Activated CD8-positive, alpha-beta memory T cell treated with anti-CD3 and anti-CD28 coated beads, Interleukin-2, amount 50 U/mL, for 1 hour (primary cell): Measurements from ENCODE around the gene DNM3.
"Not testable (repeated sequence)": the region's sequence is repeated elsewhere in the genome, so short reads cannot be mapped to it uniquely, and the experiment has no call there.

Experiments used
- DNase-seq: peaks from one replicate; pipeline ENCODE4 v3.0.0-alpha.2; 2020; ENCODE audit errors: extremely low read depth

The DNM3 gene

DNA sequence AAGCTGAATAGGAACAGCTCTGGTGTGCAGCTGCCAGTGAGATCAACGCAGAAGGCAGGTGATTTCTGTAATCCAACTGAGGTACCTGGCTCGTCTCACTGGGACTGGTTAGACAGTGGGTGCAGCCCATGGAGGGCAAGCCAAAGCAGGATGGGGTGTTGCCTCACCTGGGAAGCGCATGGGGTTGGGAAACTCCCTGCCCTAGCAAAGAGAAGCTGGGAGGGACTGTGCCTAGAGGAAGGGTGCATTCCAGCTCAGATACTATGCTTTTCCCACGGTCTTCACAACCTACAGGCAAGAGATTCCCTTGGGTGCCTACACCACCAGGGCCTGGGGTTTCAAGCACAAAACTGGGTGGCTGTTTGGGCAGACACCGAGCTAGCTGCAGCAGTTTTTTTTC is 183.2 kb downstream of the DNM3 start:
- no peak for DNase-seq

DNA sequence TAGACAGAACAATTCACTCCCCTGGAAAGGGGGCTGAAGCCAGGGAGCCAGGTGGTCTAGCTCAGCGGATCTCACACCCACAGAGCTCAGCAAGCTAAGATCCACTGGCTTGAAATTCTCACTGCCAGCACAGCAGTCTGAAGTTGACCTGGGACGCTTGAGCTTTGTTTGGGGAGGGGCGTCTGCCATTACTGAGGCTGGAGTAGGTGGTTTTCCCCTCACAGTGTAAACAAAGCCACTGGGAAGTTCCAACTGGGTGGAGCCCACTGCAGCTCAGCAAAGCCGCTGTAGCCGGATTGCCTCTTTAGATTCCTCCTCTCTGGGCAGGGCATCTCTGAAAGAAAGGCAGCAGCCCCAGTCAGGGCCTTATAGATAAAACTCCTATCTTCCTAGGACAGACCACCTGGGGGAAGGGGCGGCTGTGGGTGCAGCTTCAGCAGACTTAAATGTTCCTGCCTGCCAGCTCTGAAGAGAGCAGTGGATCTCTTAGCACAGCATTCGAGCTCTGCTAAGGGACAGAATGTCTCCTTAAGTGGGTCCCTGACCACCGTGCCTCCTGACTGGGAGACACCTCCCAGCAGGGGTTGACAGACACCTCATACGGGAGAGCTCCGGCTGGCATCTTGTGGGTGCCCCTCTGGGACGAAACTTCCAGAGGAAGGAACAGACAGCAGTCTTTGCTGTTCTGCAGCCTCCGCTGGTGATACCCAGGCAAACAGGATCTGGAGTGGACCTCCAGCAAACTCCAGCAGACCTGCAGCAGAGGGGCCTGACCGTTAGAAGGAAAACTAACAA is 183.8 kb downstream of the DNM3 start:
- not testable (repeated sequence) for DNase-seq

DNA sequence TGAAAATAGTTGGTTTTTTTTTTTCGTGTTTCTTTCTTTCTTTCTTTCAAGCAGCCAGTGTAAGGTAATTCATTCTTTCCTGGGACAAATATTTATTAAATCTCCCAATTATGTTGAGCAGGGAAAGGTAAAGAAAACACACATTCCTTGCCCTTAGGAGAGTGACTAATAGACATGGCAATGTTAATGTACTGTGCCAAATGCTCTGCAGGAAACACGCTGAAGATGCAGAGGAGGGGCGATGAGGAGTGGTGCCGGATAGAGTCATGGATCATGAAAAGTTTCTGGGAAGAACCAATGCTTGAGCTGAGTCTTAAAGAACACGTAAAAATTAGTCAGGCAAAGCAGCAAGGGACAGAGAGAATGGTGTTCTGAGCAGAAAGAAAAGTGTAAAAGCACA is 199.2 kb downstream of the DNM3 start:
- DNase-seq = no peak

DNA sequence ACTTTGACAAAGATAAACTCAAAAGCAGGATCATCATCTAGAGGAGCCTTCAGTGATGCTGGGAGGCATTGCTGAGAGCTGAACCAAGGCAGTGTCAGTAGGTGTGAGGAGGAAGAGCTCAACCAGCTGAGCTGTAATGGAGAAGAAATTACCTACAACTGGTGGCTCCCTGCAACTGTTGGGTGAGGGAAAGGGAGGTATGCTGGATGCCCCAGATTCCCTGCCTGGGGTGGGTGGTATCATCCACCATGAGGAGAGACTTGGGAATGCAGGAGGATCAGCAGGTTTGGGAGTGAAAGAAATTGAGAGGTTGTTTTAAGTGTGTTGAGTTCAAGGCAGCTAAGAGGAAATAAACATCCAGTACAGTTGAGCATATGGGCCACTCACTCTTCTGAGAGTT is 199.8 kb downstream of the DNM3 start:
- DNase-seq = no peak

DNA sequence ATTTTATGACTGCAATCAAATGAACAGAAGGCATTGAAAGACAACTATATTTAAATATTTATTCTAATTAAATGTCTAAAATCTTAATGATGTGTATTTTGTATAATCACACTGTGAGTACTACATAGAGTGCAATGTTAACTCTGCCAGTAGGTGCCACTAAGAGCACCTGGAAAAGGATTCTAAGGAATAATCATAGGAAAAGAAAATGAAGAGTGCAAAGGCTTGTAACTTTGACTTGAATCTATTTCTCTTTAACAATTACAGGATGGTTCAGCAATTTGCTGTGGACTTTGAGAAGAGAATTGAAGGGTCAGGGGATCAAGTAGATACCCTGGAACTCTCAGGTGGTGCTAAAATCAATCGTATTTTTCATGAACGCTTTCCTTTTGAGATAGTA is 200.4 kb downstream of the DNM3 start:
- DNase-seq = no peak

GRCh38 chr1:172043900-172044299 is 202.6 kb downstream of the DNM3 start:
- no peak for DNase-seq

- DNase-seq = no peak
Observed at GRCh38 chr1:172051898-172052297, 210.6 kb downstream of the DNM3 start.

DNA sequence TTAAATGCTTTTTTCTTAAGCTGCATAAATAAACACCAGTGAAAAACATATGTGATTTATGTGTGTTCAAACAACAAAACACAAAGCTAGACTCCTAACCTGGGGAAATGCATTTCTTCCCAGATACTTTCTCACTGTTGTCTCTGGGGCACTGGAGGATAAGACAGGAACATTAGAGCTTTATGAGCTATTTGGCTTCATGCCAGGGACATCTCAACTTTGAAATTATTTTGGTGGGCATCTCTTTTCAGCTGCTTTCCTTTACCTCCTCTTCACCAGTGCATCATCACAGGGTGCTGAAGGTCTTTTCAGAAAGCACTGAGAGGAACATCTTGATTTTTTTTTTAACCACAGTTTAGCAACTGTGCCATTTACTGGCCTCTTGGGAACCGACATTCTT is 212.9 kb downstream of the DNM3 start:
- no peak for DNase-seq

GRCh38 chr1:172055816-172056419 is 214.6 kb downstream of the DNM3 start:
- not testable (repeated sequence) for DNase-seq

- DNase-seq = no peak
Observed at GRCh38 chr1:172068334-172068733, 227.0 kb downstream of the DNM3 start.

DNA sequence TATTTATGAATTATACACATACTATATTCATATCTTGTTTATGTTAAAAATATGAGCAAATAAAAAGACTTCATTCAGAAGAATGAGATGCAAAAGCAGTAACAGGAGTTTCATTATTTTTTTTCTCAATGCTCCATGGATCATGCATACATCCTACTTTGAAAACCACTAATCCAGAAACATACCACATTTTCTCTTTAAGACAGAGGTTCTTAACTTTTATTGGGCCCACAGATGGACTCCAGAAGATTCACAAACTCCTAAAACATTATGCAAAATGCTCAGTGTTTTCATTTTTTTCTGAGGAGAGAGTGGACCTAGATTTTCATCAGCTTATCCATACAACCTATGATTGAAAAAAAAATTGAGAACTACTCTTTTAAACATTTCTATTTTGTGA is 227.8 kb downstream of the DNM3 start:
- no peak for DNase-seq

DNA sequence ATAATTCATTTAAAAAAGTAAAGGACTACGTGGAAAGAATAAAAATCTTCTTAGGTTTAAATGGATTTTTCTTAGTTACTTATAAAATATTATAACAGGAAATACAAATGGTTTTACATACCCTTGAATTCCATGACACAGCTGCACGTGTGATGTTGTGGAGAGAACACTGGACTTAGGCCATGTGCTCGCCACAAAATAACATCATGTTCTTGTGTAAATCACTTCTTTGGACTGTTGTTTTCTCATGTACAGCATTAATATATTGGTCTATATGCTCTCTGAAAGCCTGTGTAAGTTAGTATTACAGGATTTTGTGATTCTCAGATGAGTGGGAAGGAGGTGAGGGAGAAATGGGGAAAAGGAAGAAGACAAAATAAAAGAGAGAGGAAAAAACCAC is 228.2 kb downstream of the DNM3 start:
- no peak for DNase-seq

- DNase-seq = no peak
Observed at GRCh38 chr1:172070055-172070454, 228.8 kb downstream of the DNM3 start.

DNA sequence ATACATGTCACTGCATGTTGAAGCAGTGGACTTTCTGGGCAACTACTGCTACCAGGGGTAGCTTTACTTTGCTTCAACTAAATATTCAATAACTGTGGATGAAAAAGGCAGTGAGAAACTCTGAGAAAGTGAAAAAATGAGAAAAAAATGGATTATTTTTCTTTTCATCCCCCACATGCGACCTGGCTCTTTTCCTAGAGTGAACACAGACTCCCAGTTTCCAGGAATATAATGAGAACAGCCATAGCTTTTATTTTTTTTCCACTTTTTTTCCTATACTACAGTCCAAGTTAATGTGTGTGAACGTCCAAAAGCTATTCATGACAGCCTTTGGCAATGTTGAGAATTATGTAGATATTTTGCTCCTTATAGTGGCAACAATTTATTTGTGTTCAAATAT is 230.4 kb downstream of the DNM3 start:
- DNase-seq = no peak

DNA sequence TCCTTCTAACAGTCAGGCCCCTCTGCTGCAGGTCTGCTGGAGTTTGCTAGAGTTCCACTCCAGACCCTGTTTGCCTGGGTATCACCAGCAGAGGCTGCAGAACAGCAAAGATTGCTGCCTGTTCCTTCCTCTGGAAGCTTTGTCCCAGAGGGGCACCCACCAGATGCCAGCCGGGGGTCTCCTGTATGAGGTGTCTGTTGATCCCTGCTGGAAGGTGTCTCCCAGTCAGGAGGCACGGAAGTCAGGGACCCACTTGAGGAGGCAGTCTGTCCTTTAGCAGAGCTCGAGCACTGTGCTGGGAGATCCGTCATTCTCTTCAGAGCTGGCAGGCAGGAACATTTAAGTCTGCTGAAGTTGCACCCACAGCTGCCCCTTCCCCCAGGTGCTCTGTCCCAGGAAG is 238.6 kb downstream of the DNM3 start:
- DNase-seq = not testable (repeated sequence)

GRCh38 chr1:172083191-172083590 is 241.9 kb downstream of the DNM3 start:
- no peak for DNase-seq

- no peak for DNase-seq
Observed at GRCh38 chr1:172084876-172085275, 243.6 kb downstream of the DNM3 start.

- no peak for DNase-seq
Observed at GRCh38 chr1:172085317-172085716, 244.0 kb downstream of the DNM3 start.

GRCh38 chr1:172086137-172086536 is 244.8 kb downstream of the DNM3 start:
- DNase-seq = no peak

DNA sequence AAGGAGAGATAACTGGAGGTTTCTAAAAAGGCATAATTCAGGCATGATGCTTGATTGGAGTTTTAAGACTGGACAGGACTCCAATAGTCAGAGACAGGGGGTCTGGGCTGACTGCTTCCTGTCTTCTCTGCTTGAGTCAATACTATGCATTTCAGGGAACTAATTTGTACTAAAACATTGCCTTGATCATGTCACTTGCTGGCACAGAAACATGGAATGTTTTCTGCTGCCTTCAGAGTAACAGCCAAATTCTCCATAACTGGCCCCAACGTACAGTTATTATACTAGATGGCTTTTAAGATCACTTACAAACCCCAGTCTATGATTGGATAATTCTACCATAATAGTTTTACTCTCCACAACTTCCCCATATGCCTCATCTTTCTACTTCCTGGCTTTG is 247.0 kb downstream of the DNM3 start:
- no peak for DNase-seq

DNA sequence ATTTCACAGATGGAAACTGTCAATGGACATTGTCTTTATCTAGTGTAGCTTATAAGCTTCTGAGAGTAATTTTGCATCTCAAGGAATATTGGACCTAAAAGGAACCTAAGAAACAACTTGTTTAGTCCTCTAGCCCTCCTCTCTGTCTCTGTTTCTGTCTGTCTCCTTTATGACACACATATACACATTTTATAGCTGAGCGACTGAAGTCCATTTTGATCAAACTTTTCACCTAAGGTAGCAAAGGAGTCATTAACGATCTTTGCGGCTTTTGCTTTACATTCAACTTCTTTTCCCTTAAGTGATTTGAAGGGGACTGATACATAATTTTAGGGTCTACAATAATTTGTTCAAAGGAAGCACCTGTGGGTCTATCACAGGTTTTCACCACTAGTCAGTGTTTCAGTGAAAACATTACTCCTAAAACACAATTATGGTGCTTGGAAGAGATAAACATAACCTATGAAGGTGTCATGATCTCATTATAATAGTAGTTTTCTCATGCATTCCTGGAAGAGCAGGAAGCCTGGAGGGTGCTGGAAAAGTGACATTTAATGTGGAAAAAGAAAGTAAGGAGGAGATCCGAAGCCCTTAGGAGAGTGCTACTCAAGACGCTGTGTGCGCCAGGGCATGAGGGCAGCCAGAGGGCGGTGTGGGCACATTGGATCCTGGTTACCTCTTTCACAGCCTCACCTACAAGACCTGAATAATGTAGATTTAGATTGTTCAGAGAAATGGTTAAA is 248.6 kb downstream of the DNM3 start:
- DNase-seq = peak; percentile 4

DNA sequence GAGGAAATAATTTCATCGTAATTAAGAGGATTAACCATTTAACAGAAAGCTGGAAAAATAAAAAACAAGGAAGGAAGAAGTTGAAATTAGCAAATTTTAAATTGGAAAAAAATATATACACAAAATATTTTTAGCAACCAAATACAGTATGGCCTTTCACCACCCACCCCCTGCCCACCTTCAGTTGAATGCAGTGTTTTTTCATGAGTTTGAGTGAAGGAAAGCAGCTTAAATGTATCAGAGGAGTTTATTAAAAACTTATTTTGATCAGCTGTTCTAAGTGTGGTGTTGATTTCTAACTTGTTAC is 249.2 kb downstream of the DNM3 start:
- DNase-seq = no peak

- no peak for DNase-seq
Observed at GRCh38 chr1:172095846-172096245, 254.5 kb downstream of the DNM3 start.
